IMR-90 (cell line): ENCODE results near the gene OXSM. TPM values are rescaled to one million over a fixed set of nuclear protein-coding genes. Genes with fewer than 3 reads are reported as not detected.

Experiments used
- ATAC-seq: fragments of 200-7000 bp; cut with Tn5 transposase; 2 replicates; pipeline ENCODE4 v1.9.1; 2020; ENCODE audit warnings: low read depth, mild to moderate bottlenecking, moderate library complexity
- BruUV-seq: library from RNA; stranded (reverse); fragments of 400-500 nt; replicated peaks from 2 replicates; lab custom pipeline; 2021; lab: Mats Ljungman, UMichigan
- CTCF ChIA-PET: fragments of 300-600 bp; formaldehyde crosslinking; extraction: SDS; loops from one replicate; lab custom pipeline; 2021; ENCODE audit warnings: antibody characterized with exemption; lab: Yijun Ruan, JAX
- POLR2A ChIA-PET: fragments of 300-600 bp; sonication (Branson Sonifier 250); formaldehyde crosslinking; loops from one replicate; lab custom pipeline; 2022; ENCODE audit warnings: antibody characterized with exemption; ENCODE audit not compliant: unreplicated experiment; lab: Charles Lee
- DNase-seq: peaks from one replicate; pipeline ENCODE4 v3.0.0; 2013
- H2AFZ ChIP-seq: replicated peaks from 2 replicates; pipeline ENCODE3; 2013; ENCODE audit warnings: low read length, mild to moderate bottlenecking; ENCODE audit not compliant: poor library complexity
- H2AK5ac ChIP-seq: 2 replicates; pipeline ENCODE4 v1.6.1; 2013; ENCODE audit warnings: low read depth, low read length, inconsistent platforms
- H2AK9ac ChIP-seq: replicated peaks from 2 replicates; pipeline ENCODE3; 2013; ENCODE audit warnings: mild to moderate bottlenecking, low read depth, low read length, moderate library complexity; ENCODE audit not compliant: poor library complexity
- H2BK120ac ChIP-seq: 2 replicates; pipeline ENCODE4 v1.6.1; 2013; ENCODE audit warnings: low read depth, low read length, inconsistent platforms
- H2BK15ac ChIP-seq: 3 replicates; pipeline ENCODE4 v1.6.1; 2013; ENCODE audit warnings: low read depth, low read length, inconsistent platforms
- H2BK20ac ChIP-seq: 2 replicates; pipeline ENCODE4 v1.6.1; 2013; ENCODE audit warnings: low read depth, mild to moderate bottlenecking, inconsistent platforms, low read length, moderate library complexity
- H2BK5ac ChIP-seq: 2 replicates; pipeline ENCODE4 v1.6.1; 2013; ENCODE audit warnings: mild to moderate bottlenecking, low read depth, low read length, inconsistent platforms; ENCODE audit not compliant: poor library complexity, severe bottlenecking
- H3K14ac ChIP-seq: replicated peaks from 2 replicates; pipeline ENCODE4 v1.6.1; 2013; ENCODE audit warnings: low read depth, low read length, inconsistent platforms
- H3K18ac ChIP-seq: 2 replicates; pipeline ENCODE4 v1.6.1; 2013; ENCODE audit warnings: low read depth, low read length, control low read depth
- H3K23ac ChIP-seq: 2 replicates; pipeline ENCODE4 v1.6.1; 2013; ENCODE audit warnings: low read depth, low read length, inconsistent platforms
- H3K27ac ChIP-seq: 2 replicates; pipeline ENCODE4 v1.5.1; 2013; ENCODE audit warnings: mild to moderate bottlenecking, control low read depth, low read length; ENCODE audit not compliant: insufficient read depth
- H3K27me3 ChIP-seq: 2 replicates; pipeline ENCODE4 v1.6.1; 2013; ENCODE audit warnings: low read length; ENCODE audit not compliant: control insufficient read depth, insufficient read depth
- H3K36me3 ChIP-seq: 2 replicates; pipeline ENCODE4 v1.6.1; 2013; ENCODE audit warnings: low read length, mixed read lengths; ENCODE audit not compliant: control insufficient read depth, insufficient read depth
- H3K4ac ChIP-seq: 2 replicates; pipeline ENCODE4 v1.6.1; 2013; ENCODE audit warnings: low read depth, low read length, inconsistent platforms
- H3K4me1 ChIP-seq: 2 replicates; pipeline ENCODE4 v1.6.1; 2013; ENCODE audit warnings: low read length, mixed read lengths; ENCODE audit not compliant: control insufficient read depth, insufficient read depth
- H3K4me2 ChIP-seq: 2 replicates; pipeline ENCODE4 v1.6.1; 2013; ENCODE audit warnings: low read depth, mild to moderate bottlenecking, control low read depth, low read length, moderate library complexity
- H3K4me3 ChIP-seq: 2 replicates; pipeline ENCODE4 v1.5.1; 2013; ENCODE audit warnings: low read depth, mild to moderate bottlenecking, control low read depth, low read length, moderate library complexity; ENCODE audit not compliant: insufficient read depth
- H3K56ac ChIP-seq: 2 replicates; pipeline ENCODE4 v1.6.1; 2013; ENCODE audit warnings: low read length, inconsistent platforms; ENCODE audit not compliant: insufficient read depth; ENCODE audit errors: extremely low read depth
- H3K79me1 ChIP-seq, 2 experiments: 2 replicates each; pipeline ENCODE4 v1.6.1; 2013; ENCODE audit warnings: low read length in 2 of 2, inconsistent platforms in 1 of 2, low read depth in 1 of 2
- H3K9ac ChIP-seq: 2 replicates; pipeline ENCODE4 v1.6.1; 2013; ENCODE audit warnings: low read depth, low read length, control low read depth
- H3K9me1 ChIP-seq: 2 replicates; pipeline ENCODE4 v1.6.1; 2013; ENCODE audit warnings: low read length, inconsistent platforms; ENCODE audit not compliant: insufficient read depth
- H3K9me3 ChIP-seq: 2 replicates; pipeline ENCODE4 v1.6.1; 2013; ENCODE audit warnings: low read length; ENCODE audit not compliant: control insufficient read depth, insufficient read depth
- H4K20me1 ChIP-seq: 2 replicates; pipeline ENCODE4 v1.6.1; 2013; ENCODE audit warnings: low read length, inconsistent platforms; ENCODE audit not compliant: insufficient read depth
- H4K5ac ChIP-seq: 2 replicates; pipeline ENCODE4 v1.6.1; 2013; ENCODE audit warnings: mild to moderate bottlenecking, low read depth, low read length, control low read depth
- H4K8ac ChIP-seq, 2 experiments: 2 replicates each; pipeline ENCODE4 v1.6.1; 2013; ENCODE audit warnings: low read depth in 2 of 2, low read length in 2 of 2, control low read depth in 1 of 2, inconsistent platforms in 1 of 2
- H4K91ac ChIP-seq: 2 replicates; pipeline ENCODE4 v1.6.1; 2013; ENCODE audit warnings: low read depth, low read length, inconsistent platforms; ENCODE audit not compliant: insufficient read depth
- BHLHE40 ChIP-seq: fragments of 150-350 bp; IDR thresholded peaks from 2 replicates; pipeline ENCODE4 v1.6.1; 2016; ENCODE audit warnings: mild to moderate bottlenecking, low read depth, low read length
- CEBPB ChIP-seq: IDR thresholded peaks from 2 replicates; pipeline ENCODE4 v1.6.1; 2012; ENCODE audit warnings: low read depth, low read length, improper control_type of control experiment
- CHD1 ChIP-seq: IDR thresholded peaks from 2 replicates; pipeline ENCODE4 v1.6.1; 2012; ENCODE audit warnings: low read depth, low read length, improper control_type of control experiment
- CTCF ChIP-seq: conservative IDR thresholded peaks from 2 replicates; pipeline ENCODE4 v1.5.1; 2012; ENCODE audit warnings: mild to moderate bottlenecking, low read depth, low read length, improper control_type of control experiment
- ELK1 ChIP-seq: fragments of 150-350 bp; IDR thresholded peaks from 2 replicates; pipeline ENCODE4 v1.6.1; 2016; ENCODE audit warnings: low read depth, mild to moderate bottlenecking, low read length, moderate library complexity, borderline replicate concordance
- FOS ChIP-seq: fragments of 150-350 bp; IDR thresholded peaks from 2 replicates; pipeline ENCODE4 v1.6.1; 2016; ENCODE audit warnings: low read depth, low read length
- MAFK ChIP-seq: IDR thresholded peaks from 2 replicates; pipeline ENCODE4 v1.6.1; 2012; ENCODE audit warnings: low read depth, low read length, improper control_type of control experiment
- MAZ ChIP-seq: IDR thresholded peaks from 2 replicates; pipeline ENCODE4 v1.6.1; 2012; ENCODE audit warnings: low read depth, mild to moderate bottlenecking, low read length, improper control_type of control experiment, moderate library complexity, borderline replicate concordance
- MXI1 ChIP-seq: IDR thresholded peaks from 2 replicates; pipeline ENCODE4 v1.6.1; 2012; ENCODE audit warnings: low read depth, mild to moderate bottlenecking, low read length, moderate library complexity, borderline replicate concordance
- NFE2L2 ChIP-seq: fragments of 150-350 bp; IDR thresholded peaks from 2 replicates; pipeline ENCODE4 v1.6.1; 2016; ENCODE audit warnings: low read depth, mild to moderate bottlenecking, low read length
- POLR2A ChIP-seq: IDR thresholded peaks from 2 replicates; pipeline ENCODE4 v1.6.1; 2012; ENCODE audit warnings: mild to moderate bottlenecking, low read depth, low read length
- RAD21 ChIP-seq: IDR thresholded peaks from 2 replicates; pipeline ENCODE4 v1.6.1; 2012; ENCODE audit warnings: low read length, improper control_type of control experiment
- RCOR1 ChIP-seq: IDR thresholded peaks from 2 replicates; pipeline ENCODE4 v1.6.1; 2012; ENCODE audit warnings: mild to moderate bottlenecking, low read length, improper control_type of control experiment; ENCODE audit not compliant: insufficient replicate concordance
- RFX5 ChIP-seq: IDR thresholded peaks from 2 replicates; pipeline ENCODE4 v1.8.0; 2012; ENCODE audit warnings: low read depth, mild to moderate bottlenecking, low read length, moderate library complexity
- SMC3 ChIP-seq: fragments of 150-350 bp; IDR thresholded peaks from 2 replicates; pipeline ENCODE4 v1.6.1; 2016; ENCODE audit warnings: low read depth, mild to moderate bottlenecking, antibody characterized with exemption, low read length, moderate library complexity
- USF2 ChIP-seq: fragments of 150-350 bp; IDR thresholded peaks from 2 replicates; pipeline ENCODE4 v1.6.1; 2017; ENCODE audit warnings: mild to moderate bottlenecking, antibody characterized with exemption, low read length, low read depth
- WGBS, 2 experiments: methylation state at CpG; one replicate each; pipeline versions ENCODE4 v1.1.5 to v1.1.7; 2013; ENCODE audit warnings: missing lambda C conversion rate in 2 of 2; ENCODE audit not compliant: insufficient read length in 1 of 2; ENCODE audit errors: extremely low coverage in 2 of 2; 5-methylcytosine and 5-hydroxymethylcytosine counted together
- dilution Hi-C: fragments of 300-500 bp; cut with HindIII; formaldehyde crosslinking; loops from one replicate; pipeline ENCODE4 v1.14.3; 2018; ENCODE audit warnings: low sequenced_read_pairs; ENCODE audit not compliant: unreplicated experiment
- in situ Hi-C: fragments of 300-500 bp; cut with MboI; formaldehyde crosslinking; loops from 3 replicates; pipeline ENCODE4 v1.14.3; 2019; ENCODE audit warnings: low sequenced_read_pairs, inconsistent platforms, mixed read lengths
- intact Hi-C: fragments of 100-400 bp; cut with micrococcal nuclease; formaldehyde crosslinking; loops from 2 replicates; pipeline ENCODE4 v1.10.0; 2022
- polyA plus RNA-seq, 3 experiments: library from polyadenylated mRNA; depleted of rRNA; stranded (reverse); fragments of >200 nt; gene quantifications; 2 replicates each; pipeline ENCODE4 v1.2.3, GENCODE V29; 2012; ENCODE audit warnings: low replicate concordance in 1 of 3
- total RNA-seq: library from RNA; depleted of rRNA; stranded (reverse); fragments of >200 nt; gene quantifications from 2 replicates; pipeline ENCODE4 v1.2.3, GENCODE V29; 2012

The OXSM gene
- total and polyA plus RNA-seq, 2 of the 4 experiments (the other 2 are of a cell fraction) = 11.4 to 15.4 TPM

DNA sequence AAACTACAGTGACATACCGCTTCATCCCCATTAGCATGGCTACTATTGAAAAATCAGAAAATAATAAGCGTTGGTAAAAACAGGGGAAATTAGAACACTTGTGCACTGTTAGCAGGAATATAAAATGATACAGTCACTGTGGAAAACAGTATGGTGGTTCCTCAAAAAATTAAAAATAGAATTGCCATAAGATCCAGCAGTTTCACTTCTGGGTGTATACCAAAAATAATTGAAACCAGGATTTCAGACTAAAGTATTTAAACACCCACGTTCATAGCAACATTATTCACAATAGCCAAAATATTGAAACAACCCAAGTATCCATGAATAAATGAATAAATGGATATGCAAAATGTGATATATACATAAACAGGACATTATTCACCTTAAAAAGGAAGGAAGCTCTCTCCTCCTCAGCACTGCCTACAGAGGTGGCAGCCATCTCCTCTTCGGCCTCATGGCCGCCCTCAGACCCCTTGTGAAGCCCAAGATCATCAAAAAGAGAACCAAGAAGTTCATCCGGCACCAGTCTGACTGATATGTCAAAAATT is 40.8 kb upstream of the OXSM start:
- Histone ChIP-seq H2AK5ac (no peak overlapping the region), H3K4me1 (no peaks in the 10 kb centered on the region), H3K36me3 (peaks cover 13% of the 10 kb centered on the region; the same call in 1 of the 2 replicates), H2BK120ac (no peak overlapping the region), H3K23ac (no peak overlapping the region), H2BK20ac (no peak overlapping the region), H2BK15ac (no peak overlapping the region), H4K5ac (no peak overlapping the region), H4K8ac (no peak overlapping the region), H3K14ac (no peak overlapping the region), H3K9ac (no peak overlapping the region), H3K4me3 (no peak overlapping the region), H3K79me1 (peaks cover 0 to 5% of the 10 kb centered on the region in 2 experiments; a peak in 2 of 4 replicates), H3K4ac (no peak overlapping the region), H3K9me3 (no peaks in the 10 kb centered on the region), H2BK5ac (no peak overlapping the region), H3K9me1 (no peaks in the 10 kb centered on the region; the same call in 1 of the 2 replicates), H4K91ac (no peak overlapping the region), H3K56ac (no peak overlapping the region), H3K27ac (no peak overlapping the region), H3K27me3 (no peaks in the 10 kb centered on the region), H3K4me2 (no peak overlapping the region), H2AFZ (no peak overlapping the region), H2AK9ac (no peak overlapping the region), H4K20me1 (no peaks in the 10 kb centered on the region), H3K18ac (no peak overlapping the region)
- ATAC-seq = no peak
- TF ChIP-seq USF2 = no peak
- TF ChIP-seq NFE2L2 = no peak
- no peak for TF ChIP-seq RFX5
- TF ChIP-seq MAFK = no peak
- no peak for TF ChIP-seq SMC3
- TF ChIP-seq MAZ = no peak
- no peak for TF ChIP-seq MXI1
- no peak for TF ChIP-seq RCOR1
- no peak for TF ChIP-seq CEBPB
- TF ChIP-seq ELK1 = no peak
- no peak for TF ChIP-seq BHLHE40
- no peak for TF ChIP-seq FOS
- no peak for TF ChIP-seq RAD21
- no peak for TF ChIP-seq CTCF
- TF ChIP-seq CHD1 = no peak
- no peak for TF ChIP-seq POLR2A
- BruUV-seq = no TSS peak
- intact Hi-C loops (no loop called here), in situ Hi-C loops (no loop called here), dilution Hi-C loops (no loop called here)
- no peak for DNase-seq
- ChIA-PET POLR2A (no interaction called here), CTCF (no interaction called here)
- 100% methylated on average over 2 of the region's 6 CpGs; no CpG with 5 or more reads in 1 of the 2 experiments for WGBS, 2 experiments
